GM13976 (cell line): ENCODE results near the gene PTGDS.

Source experiments
- DNase-seq: peaks from one replicate; pipeline ENCODE4 v3.0.0; 2012; ENCODE audit warnings: low spot score
- in situ Hi-C: fragments of 300-500 bp; cut with MboI; formaldehyde crosslinking; loops from one replicate; pipeline ENCODE4 v1.12.0; 2022; ENCODE audit warnings: low sequenced_read_pairs, mixed read lengths, inconsistent platforms; ENCODE audit not compliant: unreplicated experiment
- TF ChIP-seq, protein P1 (sequence below): IDR thresholded peaks from 2 replicates; pipeline ENCODE4 v1.5.1; 2012; ENCODE audit warnings: borderline replicate concordance, mild to moderate bottlenecking; ENCODE audit not compliant: insufficient read depth; ENCODE audit errors: extremely low read depth, missing control alignments, control extremely low read depth

PTGDS gene

DNA sequence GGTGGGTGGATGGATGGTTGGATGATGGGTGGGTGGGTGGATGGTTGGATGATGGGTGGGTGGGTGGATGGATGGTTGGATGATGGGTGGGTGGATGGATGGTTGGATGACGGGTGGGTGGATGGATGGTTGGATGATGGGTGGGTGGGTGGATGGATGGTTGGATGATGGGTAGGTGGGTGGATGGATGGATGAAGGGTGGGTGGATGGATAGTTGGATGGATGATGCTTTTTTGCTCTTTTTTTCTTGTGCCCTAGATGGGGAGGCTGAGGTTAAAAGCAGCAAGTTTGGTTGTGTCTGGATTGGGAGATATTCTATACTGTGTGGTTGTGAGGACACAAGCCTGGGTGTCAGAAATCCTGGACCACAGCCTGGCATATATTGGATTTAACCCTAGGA is 19.8 kb upstream of the PTGDS start:
- DNase-seq: no peak
- TF ChIP-seq, protein P1, sequence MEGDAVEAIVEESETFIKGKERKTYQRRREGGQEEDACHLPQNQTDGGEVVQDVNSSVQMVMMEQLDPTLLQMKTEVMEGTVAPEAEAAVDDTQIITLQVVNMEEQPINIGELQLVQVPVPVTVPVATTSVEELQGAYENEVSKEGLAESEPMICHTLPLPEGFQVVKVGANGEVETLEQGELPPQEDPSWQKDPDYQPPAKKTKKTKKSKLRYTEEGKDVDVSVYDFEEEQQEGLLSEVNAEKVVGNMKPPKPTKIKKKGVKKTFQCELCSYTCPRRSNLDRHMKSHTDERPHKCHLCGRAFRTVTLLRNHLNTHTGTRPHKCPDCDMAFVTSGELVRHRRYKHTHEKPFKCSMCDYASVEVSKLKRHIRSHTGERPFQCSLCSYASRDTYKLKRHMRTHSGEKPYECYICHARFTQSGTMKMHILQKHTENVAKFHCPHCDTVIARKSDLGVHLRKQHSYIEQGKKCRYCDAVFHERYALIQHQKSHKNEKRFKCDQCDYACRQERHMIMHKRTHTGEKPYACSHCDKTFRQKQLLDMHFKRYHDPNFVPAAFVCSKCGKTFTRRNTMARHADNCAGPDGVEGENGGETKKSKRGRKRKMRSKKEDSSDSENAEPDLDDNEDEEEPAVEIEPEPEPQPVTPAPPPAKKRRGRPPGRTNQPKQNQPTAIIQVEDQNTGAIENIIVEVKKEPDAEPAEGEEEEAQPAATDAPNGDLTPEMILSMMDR: no peak
- in situ Hi-C loops: no loop called here

DNA sequence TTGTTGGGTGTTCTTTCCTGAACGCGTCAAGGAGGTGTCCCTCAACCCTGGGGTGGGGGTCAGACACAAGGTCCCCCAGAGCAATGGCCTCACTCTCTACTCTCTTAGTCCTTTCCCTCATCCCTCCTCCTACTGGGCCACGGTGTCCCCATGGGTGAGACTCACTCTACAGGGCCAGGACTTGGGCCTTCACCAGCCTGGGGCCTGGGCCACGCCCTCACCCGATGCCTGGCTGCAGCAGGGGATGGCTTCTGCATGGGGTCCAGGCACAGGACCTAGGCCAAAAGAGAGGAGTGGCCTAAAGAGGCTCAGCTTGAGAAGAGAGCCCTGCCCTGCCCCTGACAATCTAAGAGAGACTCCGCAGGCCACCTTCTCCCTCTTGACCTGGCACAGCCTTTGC is 19.4 kb upstream of the PTGDS start:
- TF ChIP-seq, protein P1: no peak
- no peak for DNase-seq
- in situ Hi-C loops: no loop called here

DNA sequence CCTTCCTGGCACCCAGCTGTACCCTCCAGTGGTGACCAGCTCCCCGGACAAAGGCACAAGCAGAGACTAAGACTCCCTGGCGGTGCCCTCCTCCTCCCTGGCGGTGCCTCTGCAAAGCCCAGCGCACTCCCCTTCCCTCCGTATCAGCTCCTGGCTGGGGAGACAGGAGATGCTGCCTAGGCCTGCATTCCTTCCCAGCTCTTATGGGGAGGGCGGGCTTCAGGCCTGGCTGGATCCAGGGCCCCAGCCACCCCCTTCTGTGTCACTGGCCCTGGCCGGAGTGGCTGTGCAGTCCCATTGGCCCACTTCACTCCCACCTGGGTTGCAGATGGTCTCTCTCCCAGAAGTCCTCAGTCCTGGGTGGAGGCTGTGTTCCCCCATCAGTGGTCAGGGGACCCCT is 18.8 kb upstream of the PTGDS start:
- in situ Hi-C loops: no loop called here
- TF ChIP-seq, protein P1: no peak
- no peak for DNase-seq

DNA sequence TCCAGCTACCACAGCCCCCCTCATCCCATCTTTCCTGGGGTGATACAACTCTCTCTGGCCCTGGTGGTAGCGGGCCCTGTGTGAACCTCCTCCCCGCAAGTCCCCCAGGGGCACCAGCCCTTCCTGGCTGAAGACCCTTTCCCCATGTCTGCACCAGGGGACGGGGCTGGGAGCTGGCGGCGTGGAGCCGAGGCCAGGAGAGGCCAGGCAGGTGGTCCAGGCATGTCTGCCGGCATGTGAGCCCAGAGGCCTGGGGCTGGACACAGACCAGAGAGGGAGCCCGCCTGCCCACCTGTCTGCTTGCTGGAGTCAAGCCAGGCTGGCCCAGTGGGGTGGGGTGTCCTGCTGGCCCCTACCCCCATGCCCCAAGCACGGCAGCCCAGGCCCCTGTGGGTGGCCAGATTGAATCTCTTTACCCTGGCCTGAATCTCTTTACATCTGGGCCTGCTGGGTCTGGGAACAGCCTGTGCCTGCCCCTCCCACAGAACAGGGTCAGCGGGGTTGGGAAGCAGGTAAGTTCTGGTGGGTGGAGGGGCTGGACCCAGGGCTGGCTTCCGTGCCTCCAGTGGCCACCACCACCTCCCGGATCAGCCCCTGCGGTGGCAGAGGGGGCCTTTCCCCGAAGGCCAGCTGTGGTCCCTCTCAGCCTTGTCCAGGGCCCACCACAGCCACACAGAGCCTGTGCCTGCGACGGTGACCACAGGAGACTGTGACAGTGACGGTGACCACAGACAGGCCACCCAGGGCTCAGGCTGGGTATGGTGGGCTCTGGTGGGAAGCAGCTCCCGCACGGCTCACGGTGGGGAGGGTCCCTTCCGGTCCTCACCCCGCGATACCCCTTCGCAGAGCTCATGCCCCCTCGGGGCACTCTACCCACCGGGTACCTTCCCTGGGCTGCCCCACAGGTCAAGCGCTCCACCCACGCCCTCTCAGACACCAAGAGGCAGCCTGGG is 18.1 kb upstream of the PTGDS start:
- in situ Hi-C loops: no loop called here
- TF ChIP-seq, protein P1: no peak
- no peak for DNase-seq

DNA sequence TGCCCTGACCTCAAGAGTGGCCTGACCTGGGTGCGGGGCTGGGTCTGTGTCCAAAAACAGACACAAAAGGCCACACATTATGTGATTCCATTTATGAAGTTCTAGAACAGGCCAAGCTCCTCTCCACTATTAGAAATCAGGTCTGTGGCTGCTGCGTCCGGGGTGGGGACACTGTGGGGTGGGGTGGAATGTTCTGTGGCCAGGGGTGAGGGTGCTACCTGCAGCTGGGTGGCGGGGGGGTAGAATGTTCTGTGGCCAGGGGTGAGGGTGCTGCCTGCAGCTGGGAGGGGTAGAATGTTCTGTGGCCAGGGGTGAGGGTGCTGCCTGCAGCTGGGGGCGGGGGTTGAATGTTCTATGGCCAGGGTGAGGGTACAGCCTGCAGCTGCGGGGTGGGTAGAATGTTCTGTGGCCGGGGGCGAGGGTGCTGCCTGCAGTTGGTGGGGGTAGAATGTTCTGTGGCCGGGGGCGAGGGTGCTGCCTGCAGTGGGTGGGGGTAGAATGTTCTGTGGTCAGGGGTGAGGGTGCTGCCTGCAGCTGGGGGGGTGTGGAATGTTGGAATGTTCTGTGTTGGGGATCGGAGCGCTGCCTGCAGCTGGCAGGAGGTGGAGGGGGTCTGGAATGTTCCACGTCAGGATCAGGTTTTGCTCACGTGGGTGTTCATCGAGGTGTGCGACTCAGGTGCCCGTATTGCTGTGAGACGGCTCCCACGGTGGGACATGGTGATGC is 16.9 kb upstream of the PTGDS start:
- no peak for DNase-seq
- in situ Hi-C loops: no loop called here
- TF ChIP-seq, protein P1: no peak

DNA sequence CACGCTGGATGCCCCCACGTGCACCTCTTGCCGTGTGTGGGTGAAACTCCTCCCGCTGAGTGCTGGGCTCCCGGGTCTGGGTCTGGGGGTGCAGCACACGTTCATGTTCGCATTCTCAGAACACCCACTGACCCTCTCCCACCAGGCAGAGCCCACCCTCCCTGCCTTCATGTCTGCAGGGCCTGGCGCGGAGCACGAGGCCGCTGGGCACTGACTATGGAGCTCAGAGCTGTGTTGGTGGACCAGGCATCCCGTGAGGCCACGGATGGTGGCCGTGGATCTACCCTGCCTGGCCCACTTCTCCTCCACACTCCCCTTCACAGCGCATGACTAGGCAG is 16.4 kb upstream of the PTGDS start:
- DNase-seq: no peak
- in situ Hi-C loops: no loop called here
- TF ChIP-seq, protein P1: no peak
